ENCODE data around the gene CORO7. TPM values are rescaled to one million over a fixed set of nuclear protein-coding genes. Genes with fewer than 3 reads are reported as not detected.

Gene CORO7
- polyA plus RNA-seq, 1 of the 3 experiments (the other 2 are of a cell fraction) = 25.8 TPM

DNA sequence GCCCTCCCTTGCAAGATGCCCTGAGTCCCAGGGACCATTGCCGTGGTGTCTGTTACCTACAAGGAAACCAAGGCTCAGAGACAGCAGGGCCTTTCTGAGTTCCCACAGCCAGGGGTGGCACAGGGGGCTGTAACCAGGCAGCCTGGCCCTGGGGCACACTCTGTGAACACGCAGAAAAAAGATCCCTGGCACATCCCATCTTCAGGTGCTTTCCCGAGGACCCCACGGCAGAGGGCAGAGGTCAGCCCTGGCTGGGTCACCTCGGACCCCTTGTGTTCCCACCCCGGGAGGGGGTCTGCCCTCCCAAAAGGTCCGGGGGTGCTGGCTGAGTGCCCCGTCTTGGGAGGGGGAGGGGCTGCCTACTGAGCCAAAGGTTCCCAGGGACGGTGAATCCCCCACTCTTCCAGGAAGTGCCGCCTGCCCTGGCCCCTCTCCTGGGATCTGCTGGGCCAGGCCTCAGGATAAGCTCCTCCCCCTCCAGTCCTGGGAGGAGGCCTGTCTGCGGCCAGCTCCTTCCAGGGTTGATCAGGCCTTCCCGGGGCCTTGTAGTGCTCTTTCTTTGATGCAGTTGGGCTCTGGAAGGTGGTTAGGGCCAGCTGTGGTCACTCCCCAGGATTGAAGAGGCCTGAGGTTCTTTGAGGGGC, 92.4 kb downstream of the CORO7 start:
- Histone ChIP-seq H3K9ac (no peak overlapping the region), H3K27ac (ENCODE audit: low read depth in 2 of 2, low read length in 1 of 2) (peak overlapping the region in 1 of 2 experiments; percentile 47; a peak in 1 of 4 replicates), H3K36me3 (replicated peaks in 1 of 2; ENCODE audit: control insufficient read depth in 1 of 2, insufficient read depth in 2 of 2, low read length in 1 of 2) (no peaks in the 10 kb centered on the region), H2AFZ (ENCODE audit: low read depth) (no peak overlapping the region), H3K27me3 (ENCODE audit: insufficient read depth) (no peaks in the 10 kb centered on the region), H4K20me1 (ENCODE audit: insufficient read depth) (peaks cover 77% of the 10 kb centered on the region), H3K4me1 (ENCODE audit: control insufficient read depth in 1 of 2, insufficient read depth in 2 of 2, low read depth in 1 of 2, low read length in 1 of 2) (peaks cover 12 to 46% of the 10 kb centered on the region in 2 experiments; a peak in 3 of 4 replicates), H3K9me3 (no peaks in the 10 kb centered on the region), H3K4me2 (0 out of 2 replicates have a peak overlapping the region, but pooled peaks have one; percentile 7), H3K79me2 (ENCODE audit: insufficient read depth) (peaks cover 95% of the 10 kb centered on the region), H3F3A (replicated peaks; ENCODE audit: insufficient read depth) (no peaks in the 10 kb centered on the region), H3K9me2 (no peaks in the 10 kb centered on the region), H3K4me3 (ENCODE audit: low read depth in 2 of 2, low read length in 1 of 2) (no peak overlapping the region)
- POLR2A ChIA-PET = interaction anchor here (1.5 kb wide), 1 partner anchor 70 kb away, joined by 4 read pairs; no protein-coding TSS in a partner anchor
- CTCF ChIA-PET = interaction anchor here (0.6 to 14.9 kb wide), 8 partner anchors 15 to 341 kb away, joined by 3 to 281 read pairs (median 4); partner anchors contain the start of gene TFAP4
- DNase-seq = peak; percentile 79
- TF ChIP-seq RAD21 (IDR thresholded peaks at IDR 0.05; ENCODE audit: low read length) (no peak), EZH2phosphoT487 (IDR thresholded peaks at IDR 0.05; ENCODE audit: borderline replicate concordance, low read depth) (no peak), JUND (IDR thresholded peaks at IDR 0.05) (no peak), YY1 (IDR thresholded peaks at IDR 0.05; ENCODE audit: low read depth) (no peak), MXI1 (IDR thresholded peaks at IDR 0.05; ENCODE audit: low read depth, low read length) (no peak), TCF12 (IDR thresholded peaks at IDR 0.05) (no peak), FOXM1 (IDR thresholded peaks at IDR 0.05; ENCODE audit: low read depth) (no peak), CHD2 (IDR thresholded peaks at IDR 0.05; ENCODE audit: low read length, partially characterized antibody) (no peak), EP300 (IDR thresholded peaks at IDR 0.05; ENCODE audit: borderline replicate concordance in 1 of 2, low read depth in 1 of 2, low read length in 1 of 2) (no peak), SIN3A (IDR thresholded peaks at IDR 0.05; ENCODE audit: borderline replicate concordance, low read depth, low read length) (no peak), NRF1 (IDR thresholded peaks at IDR 0.05; ENCODE audit: low read depth, low read length) (no peak)
- TF ChIP-seq, protein P1, sequence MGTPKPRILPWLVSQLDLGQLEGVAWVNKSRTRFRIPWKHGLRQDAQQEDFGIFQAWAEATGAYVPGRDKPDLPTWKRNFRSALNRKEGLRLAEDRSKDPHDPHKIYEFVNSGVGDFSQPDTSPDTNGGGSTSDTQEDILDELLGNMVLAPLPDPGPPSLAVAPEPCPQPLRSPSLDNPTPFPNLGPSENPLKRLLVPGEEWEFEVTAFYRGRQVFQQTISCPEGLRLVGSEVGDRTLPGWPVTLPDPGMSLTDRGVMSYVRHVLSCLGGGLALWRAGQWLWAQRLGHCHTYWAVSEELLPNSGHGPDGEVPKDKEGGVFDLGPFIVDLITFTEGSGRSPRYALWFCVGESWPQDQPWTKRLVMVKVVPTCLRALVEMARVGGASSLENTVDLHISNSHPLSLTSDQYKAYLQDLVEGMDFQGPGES (IDR thresholded peaks at IDR 0.05; ENCODE audit: low read depth, low read length) = no peak
- TF ChIP-seq, protein P2, sequence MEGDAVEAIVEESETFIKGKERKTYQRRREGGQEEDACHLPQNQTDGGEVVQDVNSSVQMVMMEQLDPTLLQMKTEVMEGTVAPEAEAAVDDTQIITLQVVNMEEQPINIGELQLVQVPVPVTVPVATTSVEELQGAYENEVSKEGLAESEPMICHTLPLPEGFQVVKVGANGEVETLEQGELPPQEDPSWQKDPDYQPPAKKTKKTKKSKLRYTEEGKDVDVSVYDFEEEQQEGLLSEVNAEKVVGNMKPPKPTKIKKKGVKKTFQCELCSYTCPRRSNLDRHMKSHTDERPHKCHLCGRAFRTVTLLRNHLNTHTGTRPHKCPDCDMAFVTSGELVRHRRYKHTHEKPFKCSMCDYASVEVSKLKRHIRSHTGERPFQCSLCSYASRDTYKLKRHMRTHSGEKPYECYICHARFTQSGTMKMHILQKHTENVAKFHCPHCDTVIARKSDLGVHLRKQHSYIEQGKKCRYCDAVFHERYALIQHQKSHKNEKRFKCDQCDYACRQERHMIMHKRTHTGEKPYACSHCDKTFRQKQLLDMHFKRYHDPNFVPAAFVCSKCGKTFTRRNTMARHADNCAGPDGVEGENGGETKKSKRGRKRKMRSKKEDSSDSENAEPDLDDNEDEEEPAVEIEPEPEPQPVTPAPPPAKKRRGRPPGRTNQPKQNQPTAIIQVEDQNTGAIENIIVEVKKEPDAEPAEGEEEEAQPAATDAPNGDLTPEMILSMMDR (IDR thresholded peaks at IDR 0.05) = no peak
- TF ChIP-seq, protein P3, sequence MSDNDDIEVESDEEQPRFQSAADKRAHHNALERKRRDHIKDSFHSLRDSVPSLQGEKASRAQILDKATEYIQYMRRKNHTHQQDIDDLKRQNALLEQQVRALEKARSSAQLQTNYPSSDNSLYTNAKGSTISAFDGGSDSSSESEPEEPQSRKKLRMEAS (IDR thresholded peaks at IDR 0.05; ENCODE audit: low read depth) = no peak
- TF ChIP-seq, protein P4, sequence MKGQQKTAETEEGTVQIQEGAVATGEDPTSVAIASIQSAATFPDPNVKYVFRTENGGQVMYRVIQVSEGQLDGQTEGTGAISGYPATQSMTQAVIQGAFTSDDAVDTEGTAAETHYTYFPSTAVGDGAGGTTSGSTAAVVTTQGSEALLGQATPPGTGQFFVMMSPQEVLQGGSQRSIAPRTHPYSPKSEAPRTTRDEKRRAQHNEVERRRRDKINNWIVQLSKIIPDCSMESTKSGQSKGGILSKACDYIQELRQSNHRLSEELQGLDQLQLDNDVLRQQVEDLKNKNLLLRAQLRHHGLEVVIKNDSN (IDR thresholded peaks at IDR 0.05; ENCODE audit: borderline replicate concordance, low read depth) = no peak
- TF ChIP-seq, protein P5, sequence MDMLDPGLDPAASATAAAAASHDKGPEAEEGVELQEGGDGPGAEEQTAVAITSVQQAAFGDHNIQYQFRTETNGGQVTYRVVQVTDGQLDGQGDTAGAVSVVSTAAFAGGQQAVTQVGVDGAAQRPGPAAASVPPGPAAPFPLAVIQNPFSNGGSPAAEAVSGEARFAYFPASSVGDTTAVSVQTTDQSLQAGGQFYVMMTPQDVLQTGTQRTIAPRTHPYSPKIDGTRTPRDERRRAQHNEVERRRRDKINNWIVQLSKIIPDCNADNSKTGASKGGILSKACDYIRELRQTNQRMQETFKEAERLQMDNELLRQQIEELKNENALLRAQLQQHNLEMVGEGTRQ (IDR thresholded peaks at IDR 0.05; ENCODE audit: borderline replicate concordance, low read depth, low read length) = no peak
- TF ChIP-seq, protein P6, sequence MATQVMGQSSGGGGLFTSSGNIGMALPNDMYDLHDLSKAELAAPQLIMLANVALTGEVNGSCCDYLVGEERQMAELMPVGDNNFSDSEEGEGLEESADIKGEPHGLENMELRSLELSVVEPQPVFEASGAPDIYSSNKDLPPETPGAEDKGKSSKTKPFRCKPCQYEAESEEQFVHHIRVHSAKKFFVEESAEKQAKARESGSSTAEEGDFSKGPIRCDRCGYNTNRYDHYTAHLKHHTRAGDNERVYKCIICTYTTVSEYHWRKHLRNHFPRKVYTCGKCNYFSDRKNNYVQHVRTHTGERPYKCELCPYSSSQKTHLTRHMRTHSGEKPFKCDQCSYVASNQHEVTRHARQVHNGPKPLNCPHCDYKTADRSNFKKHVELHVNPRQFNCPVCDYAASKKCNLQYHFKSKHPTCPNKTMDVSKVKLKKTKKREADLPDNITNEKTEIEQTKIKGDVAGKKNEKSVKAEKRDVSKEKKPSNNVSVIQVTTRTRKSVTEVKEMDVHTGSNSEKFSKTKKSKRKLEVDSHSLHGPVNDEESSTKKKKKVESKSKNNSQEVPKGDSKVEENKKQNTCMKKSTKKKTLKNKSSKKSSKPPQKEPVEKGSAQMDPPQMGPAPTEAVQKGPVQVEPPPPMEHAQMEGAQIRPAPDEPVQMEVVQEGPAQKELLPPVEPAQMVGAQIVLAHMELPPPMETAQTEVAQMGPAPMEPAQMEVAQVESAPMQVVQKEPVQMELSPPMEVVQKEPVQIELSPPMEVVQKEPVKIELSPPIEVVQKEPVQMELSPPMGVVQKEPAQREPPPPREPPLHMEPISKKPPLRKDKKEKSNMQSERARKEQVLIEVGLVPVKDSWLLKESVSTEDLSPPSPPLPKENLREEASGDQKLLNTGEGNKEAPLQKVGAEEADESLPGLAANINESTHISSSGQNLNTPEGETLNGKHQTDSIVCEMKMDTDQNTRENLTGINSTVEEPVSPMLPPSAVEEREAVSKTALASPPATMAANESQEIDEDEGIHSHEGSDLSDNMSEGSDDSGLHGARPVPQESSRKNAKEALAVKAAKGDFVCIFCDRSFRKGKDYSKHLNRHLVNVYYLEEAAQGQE (IDR thresholded peaks at IDR 0.05; ENCODE audit: low read depth, low read length) = no peak
- WGBS (ENCODE audit: low lambda C conversion rate) = 60% methylated on average over 3 of the region's 12 CpGs

Measured in SK-N-SH (cell line).